HepG2 (cell line): ENCODE measurements around the gene HRC. TPM values are rescaled to one million over a fixed set of nuclear protein-coding genes. Genes with fewer than 3 reads are reported as not detected.

Experiments used
- BORCS8-MEF2B ChIP-seq: sonication (generic); formaldehyde crosslinking; IDR thresholded peaks from 2 replicates; pipeline ENCODE4 v1.8.0; 2022; ENCODE audit warnings: mild to moderate bottlenecking, missing genetic modification reagents
- CC2D1A ChIP-seq: sonication (generic); formaldehyde crosslinking; IDR thresholded peaks from 2 replicates; pipeline ENCODE4 v1.8.1; 2023; ENCODE audit warnings: mild to moderate bottlenecking, missing genetic modification reagents
- GATAD2A ChIP-seq: IDR thresholded peaks from 2 replicates; pipeline ENCODE4 v1.6.1; 2016
- HMGXB3 ChIP-seq: sonication (generic); formaldehyde crosslinking; IDR thresholded peaks from 2 replicates; pipeline ENCODE4 v1.4.0; 2020; ENCODE audit warnings: missing genetic modification reagents, borderline replicate concordance
- KAT8 ChIP-seq: IDR thresholded peaks from 2 replicates; pipeline ENCODE4 v1.6.1; 2016; ENCODE audit warnings: missing genetic modification reagents, missing compliant biosample characterization
- KDM5B ChIP-seq: sonication (generic); formaldehyde crosslinking; IDR thresholded peaks from 2 replicates; pipeline ENCODE4 v1.4.0; 2020; ENCODE audit warnings: missing genetic modification reagents, mild to moderate bottlenecking, borderline replicate concordance
- MEIS2 ChIP-seq: sonication (generic); formaldehyde crosslinking; IDR thresholded peaks from 2 replicates; pipeline ENCODE4 v1.9.0; 2021; ENCODE audit warnings: mild to moderate bottlenecking, missing genetic modification reagents
- MXD4 ChIP-seq: IDR thresholded peaks from 2 replicates; pipeline ENCODE4 v1.6.1; 2016; ENCODE audit warnings: mild to moderate bottlenecking, missing biosample characterization, missing genetic modification reagents
- NCOA1 ChIP-seq: sonication (generic); formaldehyde crosslinking; IDR thresholded peaks from 2 replicates; pipeline ENCODE4 v1.9.0; 2021; ENCODE audit warnings: missing genetic modification reagents
- PHB2 ChIP-seq: fragments of 450-650 bp; IDR thresholded peaks from 2 replicates; pipeline ENCODE4 v1.6.1; 2018; ENCODE audit not compliant: partially characterized antibody
- PHF20 ChIP-seq: sonication (generic); formaldehyde crosslinking; IDR thresholded peaks from 2 replicates; pipeline ENCODE4 v1.5.0; 2020; ENCODE audit warnings: mild to moderate bottlenecking, missing genetic modification reagents
- PRDM15 ChIP-seq: sonication (generic); formaldehyde crosslinking; IDR thresholded peaks from 2 replicates; pipeline ENCODE4 v1.4.0; 2020; ENCODE audit warnings: missing genetic modification reagents
- TCF7L2 ChIP-seq: IDR thresholded peaks from 2 replicates; pipeline ENCODE4 v1.6.1; 2011; ENCODE audit warnings: mild to moderate bottlenecking, low read depth, low read length, moderate library complexity
- U2AF2 ChIP-seq: fragments of 200-400 bp; formaldehyde crosslinking; IDR thresholded peaks from 2 replicates; pipeline ENCODE4 v1.6.1; 2017; ENCODE audit warnings: low read depth, mild to moderate bottlenecking, low read length
- ZC3H4 ChIP-seq: sonication (generic); formaldehyde crosslinking; IDR thresholded peaks from 2 replicates; pipeline ENCODE4 v1.4.0; 2020; ENCODE audit warnings: missing genetic modification reagents, borderline replicate concordance
- ZNF121 ChIP-seq: sonication (generic); formaldehyde crosslinking; IDR thresholded peaks from 2 replicates; pipeline ENCODE4 v1.5.0; 2020; ENCODE audit warnings: mild to moderate bottlenecking, missing genetic modification reagents
- ZNF317 ChIP-seq: sonication (generic); formaldehyde crosslinking; IDR thresholded peaks from 2 replicates; pipeline ENCODE4 v1.5.0; 2020; ENCODE audit warnings: mild to moderate bottlenecking, missing genetic modification reagents
- ZNF431 ChIP-seq: sonication (generic); formaldehyde crosslinking; IDR thresholded peaks from 2 replicates; pipeline ENCODE4 v1.9.0; 2022; ENCODE audit warnings: missing genetic modification reagents, low read depth, mild to moderate bottlenecking, borderline replicate concordance
- ZNF546 ChIP-seq: sonication (generic); formaldehyde crosslinking; conservative IDR thresholded peaks from 2 replicates; pipeline ENCODE4 v1.8.1; 2023; ENCODE audit warnings: mild to moderate bottlenecking, missing genetic modification reagents
- ZNF569 ChIP-seq: sonication (generic); formaldehyde crosslinking; IDR thresholded peaks from 2 replicates; pipeline ENCODE4 v1.5.0; 2020; ENCODE audit warnings: mild to moderate bottlenecking, missing genetic modification reagents, moderate library complexity, borderline replicate concordance
- ZSCAN29 ChIP-seq: sonication (generic); formaldehyde crosslinking; conservative IDR thresholded peaks from 2 replicates; pipeline ENCODE4 v1.4.0; 2020; ENCODE audit warnings: mild to moderate bottlenecking, missing genetic modification reagents
- polyA plus RNA-seq, 8 experiments: library from polyadenylated mRNA; depleted of rRNA in 3 of 8; stranded (reverse) in 7 of 8; unstranded in 1 of 8; fragments of >200 nt; fragmentation: Illumina TruSeq in 4 of 8; extraction: Trizol in 4 of 8; gene quantifications; 2 replicates each; pipeline versions ENCODE4 v1.2.1 to v1.2.3, GENCODE V29; 2011 to 2016; ENCODE audit warnings: low read depth in 4 of 8, missing spikeins in 1 of 8, mixed read lengths in 1 of 8; ENCODE audit not compliant: insufficient read depth in 1 of 8
- total RNA-seq, 5 experiments: library from RNA; depleted of rRNA; stranded (reverse); fragments of >200 nt; fragmentation: Illumina TruSeq; extraction: Trizol; gene quantifications; 2 replicates each; pipeline ENCODE4 v1.2.3, GENCODE V29; 2016; ENCODE audit warnings: low read depth in 1 of 5
- TF ChIP-seq, protein P1 (sequence below): sonication (generic); formaldehyde crosslinking; IDR thresholded peaks from 2 replicates; pipeline ENCODE4 v1.5.0; 2020; ENCODE audit warnings: mild to moderate bottlenecking, missing genetic modification reagents

Gene HRC
- total and polyA plus RNA-seq, 2 of the 13 experiments (the other 11 are each of a cell fraction or from before 2014, with no cell fraction given): 3.6 to 15.4 TPM

DNA sequence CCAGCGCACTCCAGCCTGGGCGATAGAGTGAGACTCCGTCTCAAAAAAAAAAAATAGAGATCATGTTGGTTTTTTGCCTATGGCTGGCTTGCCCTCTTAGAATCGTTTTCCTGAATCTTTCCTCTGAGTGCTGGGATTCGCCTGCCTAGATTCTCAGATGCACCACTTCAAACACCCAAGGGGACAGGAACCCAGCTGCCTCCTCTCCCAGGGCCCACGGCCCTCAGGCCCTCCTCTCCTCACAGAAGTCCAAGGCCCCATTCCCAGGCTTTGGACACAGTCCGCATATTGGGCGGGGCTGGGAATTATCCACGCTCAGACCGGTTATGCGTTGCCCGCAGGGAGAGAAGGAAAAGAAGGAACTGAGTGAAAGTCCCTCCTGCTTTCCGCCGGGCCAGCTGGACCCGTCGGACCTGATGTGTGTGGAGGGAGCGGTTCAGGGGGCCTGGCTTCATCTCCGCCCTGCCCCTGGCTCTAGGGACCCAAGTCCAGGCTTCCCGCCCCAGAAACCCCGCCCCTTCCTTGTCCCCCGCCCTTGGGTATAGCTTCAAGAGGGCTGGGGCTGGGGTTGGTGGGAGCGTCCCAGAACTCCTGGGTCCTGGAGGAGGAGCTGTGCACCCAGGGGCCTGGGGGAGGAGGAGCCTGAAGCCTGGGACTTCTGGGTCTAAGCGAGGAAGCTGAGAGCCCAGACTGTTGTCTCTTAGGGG, 30.0 kb downstream of the HRC start (continued):
- peak; percentile 93 for TF ChIP-seq PRDM15 (CRISPR knock-in tag)
- TF ChIP-seq HMGXB3 (CRISPR knock-in tag): no peak
- no peak for TF ChIP-seq CC2D1A (CRISPR knock-in tag)
- no peak for TF ChIP-seq MXD4 (CRISPR knock-in tag)
- TF ChIP-seq PHB2: no peak
- no peak for TF ChIP-seq MEIS2 (CRISPR knock-in tag)
- TF ChIP-seq U2AF2: 0 out of 2 replicates have a peak, but pooled peaks have one; percentile 21
- TF ChIP-seq KDM5B (CRISPR knock-in tag): no peak
- no peak for TF ChIP-seq ZNF431 (CRISPR knock-in tag)
- peak; percentile 51; the same call in 1 of the 2 replicates for TF ChIP-seq ZNF121
- TF ChIP-seq ZSCAN29 (CRISPR knock-in tag): no peak
- TF ChIP-seq ZC3H4 (CRISPR knock-in tag): no peak
- TF ChIP-seq GATAD2A (CRISPR knock-in tag): 0 out of 2 replicates have a peak, but pooled peaks have one; percentile 23
- TF ChIP-seq ZNF546 (CRISPR knock-in tag): no peak
- TF ChIP-seq ZNF569: no peak
- TF ChIP-seq BORCS8-MEF2B (CRISPR knock-in tag): peak; percentile 19; the same call in 1 of the 2 replicates
- 0 out of 2 replicates have a peak, but pooled peaks have one; percentile 37 for TF ChIP-seq ZNF317 (CRISPR knock-in tag)
- TF ChIP-seq TCF7L2: no peak
- no peak for TF ChIP-seq NCOA1 (CRISPR knock-in tag)
- TF ChIP-seq PHF20: peak; percentile 57
- TF ChIP-seq, protein P1, sequence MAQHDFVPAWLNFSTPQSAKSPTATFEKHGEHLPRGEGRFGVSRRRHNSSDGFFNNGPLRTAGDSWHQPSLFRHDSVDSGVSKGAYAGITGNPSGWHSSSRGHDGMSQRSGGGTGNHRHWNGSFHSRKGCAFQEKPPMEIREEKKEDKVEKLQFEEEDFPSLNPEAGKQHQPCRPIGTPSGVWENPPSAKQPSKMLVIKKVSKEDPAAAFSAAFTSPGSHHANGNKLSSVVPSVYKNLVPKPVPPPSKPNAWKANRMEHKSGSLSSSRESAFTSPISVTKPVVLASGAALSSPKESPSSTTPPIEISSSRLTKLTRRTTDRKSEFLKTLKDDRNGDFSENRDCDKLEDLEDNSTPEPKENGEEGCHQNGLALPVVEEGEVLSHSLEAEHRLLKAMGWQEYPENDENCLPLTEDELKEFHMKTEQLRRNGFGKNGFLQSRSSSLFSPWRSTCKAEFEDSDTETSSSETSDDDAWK (CRISPR knock-in tag): no peak
- peak; percentile 66; the same call in 1 of the 2 replicates for TF ChIP-seq KAT8 (CRISPR knock-in tag)
